ENCODE measurements around the gene FAM124B.
A peak's percentile ranks its signal among the peaks of the same experiment; 100 is the strongest.

Gene FAM124B

GRCh38 chr2:224335991-224336390 lies 65.9 kb downstream of the FAM124B start:
- DNase-seq (ENCODE audit: low read depth) = no peak

DNA sequence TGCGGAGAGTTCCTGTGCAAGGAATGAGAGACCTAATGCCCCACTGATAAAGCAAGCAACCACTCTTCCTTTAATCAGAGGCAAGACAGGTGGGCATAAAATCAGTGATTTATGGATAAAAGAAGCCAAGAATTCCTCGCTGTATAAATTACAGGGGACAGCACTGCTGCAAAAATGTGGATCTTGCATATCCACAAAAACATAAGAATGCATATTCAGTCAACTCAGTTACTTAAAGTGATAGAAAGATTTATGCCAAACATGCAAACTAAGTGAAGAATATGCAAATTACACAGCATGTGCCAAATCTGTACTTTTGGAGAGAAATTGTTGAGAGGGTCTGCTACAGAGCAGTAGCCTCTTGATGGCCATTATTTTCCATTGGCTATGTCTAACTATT lies 67.2 kb downstream of the FAM124B start:
- no peak for DNase-seq (ENCODE audit: low read depth)

- peak; percentile 10 for DNase-seq (ENCODE audit: low read depth)
Observed at GRCh38 chr2:224333726-224334482, 68.0 kb downstream of the FAM124B start.

DNA sequence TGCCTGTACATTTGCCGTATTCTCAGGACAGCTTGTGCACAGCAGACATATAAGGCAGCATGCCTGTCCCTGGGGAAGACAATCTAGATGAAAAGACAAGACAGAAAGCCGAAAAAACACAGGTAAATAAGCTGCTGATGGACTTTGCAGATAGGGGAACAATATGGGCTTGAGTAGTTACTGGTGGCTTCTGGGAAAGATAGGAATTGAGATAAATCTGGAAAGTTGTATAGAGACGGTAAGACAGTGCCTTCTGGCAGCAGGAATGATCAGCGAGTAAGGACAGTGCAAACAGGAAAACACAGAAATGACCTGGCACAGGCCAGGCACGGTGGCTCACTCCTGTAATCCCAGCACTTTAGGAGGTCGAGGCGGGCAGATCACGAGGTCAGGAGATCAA lies 70.2 kb downstream of the FAM124B start:
- no peak for DNase-seq (ENCODE audit: low read depth)

- no peak for DNase-seq (ENCODE audit: low read depth)
Observed at GRCh38 chr2:224328798-224329197, 73.1 kb downstream of the FAM124B start.

All from GM04504 (cell line).